ENCODE measurements around the gene ST8SIA6.
"Not testable (repeated sequence)": the region's sequence is repeated elsewhere in the genome, so short reads cannot be mapped to it uniquely, and the experiment has no call there.

Gene ST8SIA6

DNA sequence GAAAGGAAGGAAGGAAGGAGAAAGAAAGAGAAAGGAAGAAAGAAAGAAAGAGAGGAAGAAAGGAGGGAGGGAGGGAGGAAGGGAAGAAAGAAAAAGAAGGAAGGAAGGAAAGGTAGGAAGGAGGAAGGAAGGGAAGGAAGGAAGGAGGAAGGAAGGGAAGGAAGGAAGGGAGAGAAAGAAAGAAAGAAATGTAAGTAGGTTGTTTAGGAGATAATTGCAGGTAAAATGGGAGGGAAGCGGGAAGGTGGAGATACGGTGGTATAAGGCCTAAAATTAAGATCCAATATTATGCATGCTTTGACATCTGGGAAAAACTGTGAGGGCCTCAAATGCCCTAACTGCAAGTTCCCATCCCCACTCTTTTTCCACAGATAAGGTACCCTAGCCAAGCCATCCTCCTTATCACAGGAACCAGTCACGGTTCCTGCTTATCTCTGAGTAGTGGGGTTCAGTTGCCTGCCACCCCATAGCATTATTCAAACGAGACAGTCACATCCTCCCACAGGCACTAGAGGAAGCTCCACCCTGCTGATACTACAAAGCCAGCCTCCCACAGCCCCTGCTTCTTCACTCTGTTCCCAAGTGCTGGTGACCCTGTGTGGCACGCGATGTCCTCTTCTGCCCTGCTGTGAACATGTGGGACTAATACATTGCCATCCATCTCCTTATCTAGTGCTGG is 28.7 kb downstream of the ST8SIA6 start:
- no peak for DNase-seq

GRCh38 chr10:17423632-17424186 is 30.7 kb downstream of the ST8SIA6 start:
- no peak for DNase-seq

DNA sequence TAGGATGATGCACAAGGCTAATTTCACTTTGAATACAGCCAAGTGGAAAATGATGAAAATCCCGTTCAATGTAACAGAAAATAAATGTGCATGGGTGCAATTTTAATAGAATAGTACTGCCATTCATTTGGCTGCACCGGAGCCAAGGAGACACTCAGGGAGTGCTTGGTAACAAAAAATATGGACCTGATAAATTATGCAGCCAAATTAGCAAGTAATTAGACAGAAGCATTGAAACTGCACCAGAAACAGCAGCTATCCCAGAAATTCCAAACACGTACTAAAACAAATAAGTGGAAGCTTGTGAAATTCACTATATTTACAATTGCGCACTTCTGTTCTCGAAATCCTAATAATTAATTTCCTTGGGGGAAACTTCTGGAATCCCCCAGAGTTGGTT is 31.5 kb downstream of the ST8SIA6 start:
- DNase-seq = no peak

GRCh38 chr10:17418249-17418648 is 36.1 kb downstream of the ST8SIA6 start:
- no peak for DNase-seq

- DNase-seq = no peak
Measured at GRCh38 chr10:17416442-17417211, 37.8 kb downstream of the ST8SIA6 start.

DNA sequence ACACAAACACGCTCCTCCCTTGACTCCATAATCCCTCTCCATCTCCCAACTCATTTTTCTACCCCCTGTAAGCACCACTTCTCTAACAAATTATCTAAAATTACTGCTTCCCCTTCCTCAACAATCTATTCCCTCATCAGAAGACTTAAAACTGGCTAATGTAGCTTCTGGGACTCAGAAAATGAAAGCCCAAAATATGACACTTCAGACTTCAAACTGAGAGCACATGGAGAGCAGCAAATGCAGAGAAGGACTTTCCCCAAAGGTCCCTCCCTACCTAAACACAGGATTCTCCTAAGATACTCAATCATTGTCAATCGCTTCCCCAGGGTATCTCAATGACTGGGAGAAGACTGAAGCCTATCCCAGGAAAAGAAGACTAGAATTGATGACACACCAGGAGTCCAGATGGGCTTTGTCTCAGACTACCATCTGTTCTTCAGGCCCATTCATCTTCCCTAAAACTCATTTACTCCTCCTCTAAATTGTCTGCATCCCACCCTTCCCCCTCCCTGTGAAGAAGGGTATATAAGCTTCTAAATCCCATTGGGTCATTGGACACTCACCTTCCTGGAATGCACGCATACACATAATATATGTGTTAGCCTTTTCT is 39.2 kb downstream of the ST8SIA6 start:
- DNase-seq = no peak

DNA sequence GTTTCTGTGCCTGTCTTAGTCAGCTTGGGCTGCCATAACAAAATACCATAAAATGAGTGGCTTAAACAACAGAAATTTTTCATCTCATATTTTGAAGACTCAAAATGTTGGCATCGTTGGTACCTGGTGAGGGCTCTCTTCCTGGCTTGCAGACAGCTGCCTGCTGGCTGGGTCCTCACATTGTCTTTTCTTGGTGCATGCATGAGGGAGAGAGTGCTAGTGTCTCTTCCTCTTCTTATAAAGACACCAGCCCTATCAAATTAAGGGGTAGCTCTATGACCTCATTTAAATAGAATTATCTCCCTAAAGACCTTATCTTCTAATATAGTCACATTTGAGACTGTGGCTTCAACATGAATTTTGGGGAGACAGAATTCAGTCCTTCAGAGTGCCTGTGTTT is 39.9 kb downstream of the ST8SIA6 start:
- DNase-seq = no peak

DNA sequence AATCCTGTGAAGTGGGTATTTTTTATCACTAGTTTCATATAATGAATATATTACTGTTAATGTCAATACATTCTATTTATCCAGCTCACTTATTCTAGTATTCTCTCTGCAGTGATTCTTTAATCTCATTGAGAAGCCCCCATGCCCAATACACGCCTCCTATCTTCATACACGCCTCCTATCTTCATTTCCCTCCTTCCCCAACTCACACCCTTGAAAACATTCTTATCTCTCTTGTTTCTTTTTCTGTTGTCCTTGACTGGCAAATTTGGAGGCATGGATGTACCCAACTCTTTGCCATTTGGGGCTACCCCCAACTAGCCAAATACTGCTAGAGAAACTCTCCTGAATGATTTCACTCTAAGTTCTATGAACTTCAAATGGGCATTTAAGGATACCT is 40.5 kb downstream of the ST8SIA6 start:
- no peak for DNase-seq

- peak; percentile 70 for DNase-seq
Measured at GRCh38 chr10:17412323-17412722, 42.1 kb downstream of the ST8SIA6 start.

GRCh38 chr10:17410907-17411306 is 43.5 kb downstream of the ST8SIA6 start:
- DNase-seq = no peak

- peak; percentile 57 for DNase-seq
Measured at GRCh38 chr10:17409170-17409733, 45.1 kb downstream of the ST8SIA6 start.

DNA sequence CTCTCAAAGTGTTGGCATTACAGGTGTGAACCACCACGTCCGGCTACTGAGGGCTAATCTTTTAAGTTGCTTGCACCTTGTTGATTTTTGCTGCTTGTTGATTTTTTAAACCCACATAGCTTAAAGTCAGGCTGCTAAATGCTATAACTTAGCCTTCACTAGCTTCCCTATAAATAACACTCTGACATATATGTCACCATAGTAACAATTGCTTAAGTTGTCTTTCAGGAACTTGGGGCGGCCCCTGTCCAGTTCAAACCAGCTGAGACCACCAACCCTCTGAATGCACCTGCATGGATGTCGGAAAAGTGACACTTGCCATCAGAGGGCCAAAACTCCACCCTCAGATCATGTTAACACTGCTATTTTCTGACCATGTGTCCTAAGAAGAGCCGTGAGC is 47.3 kb downstream of the ST8SIA6 start:
- DNase-seq = no peak

DNA sequence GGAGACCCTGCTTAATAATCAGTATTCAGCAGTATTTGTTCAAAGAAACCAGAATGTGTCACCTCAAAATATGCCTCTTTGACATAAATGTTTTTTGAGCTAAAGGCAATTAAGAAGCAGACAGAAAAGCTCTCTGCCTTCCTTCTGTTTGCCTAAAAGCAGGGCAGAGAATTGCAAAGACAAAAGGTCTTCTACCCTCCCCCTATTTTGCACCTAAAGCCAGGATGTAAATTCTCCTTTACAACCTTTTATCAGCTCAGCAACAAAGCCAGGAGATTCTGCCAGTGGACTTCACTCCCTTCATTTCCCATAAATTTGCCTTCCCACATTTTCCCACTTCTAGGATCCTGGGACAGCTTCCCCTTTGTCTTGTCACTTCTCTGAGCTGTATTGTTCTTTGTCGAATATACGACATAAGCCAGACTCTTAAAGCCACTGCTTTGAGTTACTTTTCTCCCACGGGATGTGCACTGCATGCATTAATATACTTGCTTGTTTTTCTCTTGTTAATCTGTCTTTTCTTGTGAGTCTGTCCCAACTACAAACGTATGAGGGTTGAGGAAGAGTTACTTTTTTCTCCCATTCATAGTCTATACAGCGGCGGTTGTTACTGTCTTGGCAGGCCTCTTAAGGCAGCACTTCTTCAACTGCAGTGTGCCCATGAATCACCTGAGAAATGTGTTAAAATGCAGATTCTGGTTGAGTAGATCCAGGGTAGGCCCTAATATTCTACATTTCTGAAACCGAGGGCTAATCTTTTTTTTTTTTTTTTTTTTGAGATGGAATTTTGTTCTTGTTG is 48.2 kb downstream of the ST8SIA6 start:
- DNase-seq = no peak

DNA sequence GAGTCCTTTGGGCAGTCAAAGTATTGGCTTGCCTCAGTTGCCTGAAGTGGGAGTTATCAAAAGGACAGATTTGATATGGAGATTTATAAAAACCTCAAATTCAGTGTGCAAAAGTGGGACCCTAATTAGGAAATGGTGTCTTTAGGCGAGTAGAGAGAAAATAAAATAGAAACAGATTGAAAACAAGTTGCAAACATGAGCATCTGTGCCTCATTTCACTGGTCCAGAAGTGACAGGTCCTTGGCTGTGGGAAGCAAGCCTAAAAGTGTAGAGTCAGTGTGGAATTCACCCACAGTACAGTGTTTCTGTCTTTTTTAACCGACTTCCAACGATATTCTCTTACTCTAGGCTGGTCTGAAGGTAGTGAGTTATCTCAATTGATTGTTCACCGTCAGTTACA is 51.2 kb downstream of the ST8SIA6 start:
- no peak for DNase-seq

DNA sequence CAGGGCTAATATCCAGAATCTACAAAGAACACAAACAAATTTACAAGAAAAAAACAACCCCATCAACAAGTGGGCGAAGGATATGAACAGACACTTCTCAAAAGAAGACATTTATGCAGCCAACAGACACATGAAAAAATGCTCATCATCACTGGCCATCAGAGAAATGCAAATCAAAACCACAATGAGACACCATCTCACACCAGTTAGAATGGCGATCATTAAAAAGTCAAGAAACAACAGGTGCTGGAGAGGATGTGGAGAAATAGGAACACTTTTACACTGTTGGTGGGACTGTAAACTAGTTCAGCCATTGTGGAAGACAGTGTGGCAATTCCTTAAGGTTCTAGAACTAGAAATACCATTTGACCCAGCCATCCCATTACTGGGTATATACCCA is 52.4 kb downstream of the ST8SIA6 start:
- not testable (repeated sequence) for DNase-seq

DNA sequence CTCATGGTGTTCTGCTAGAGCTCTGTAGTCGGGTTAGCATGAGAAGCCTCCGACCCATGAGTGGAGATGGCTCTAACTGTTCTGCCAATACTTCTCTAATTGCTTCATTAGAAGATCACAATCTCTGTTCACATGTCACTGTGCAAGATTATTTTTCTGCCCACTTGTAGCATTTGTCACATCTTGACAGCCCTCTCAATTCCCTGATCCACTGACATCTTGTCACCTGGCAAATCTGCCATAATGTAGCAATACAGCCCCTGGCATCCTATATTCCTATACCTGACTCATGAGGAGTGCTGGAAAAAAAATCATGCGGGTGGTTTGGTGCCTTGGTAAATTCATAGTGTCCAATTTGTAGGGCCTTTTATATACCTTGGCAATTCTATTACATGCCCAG is 58.4 kb downstream of the ST8SIA6 start:
- no peak for DNase-seq

- DNase-seq = no peak
Measured at GRCh38 chr10:17394854-17395253, 59.5 kb downstream of the ST8SIA6 start.

DNA sequence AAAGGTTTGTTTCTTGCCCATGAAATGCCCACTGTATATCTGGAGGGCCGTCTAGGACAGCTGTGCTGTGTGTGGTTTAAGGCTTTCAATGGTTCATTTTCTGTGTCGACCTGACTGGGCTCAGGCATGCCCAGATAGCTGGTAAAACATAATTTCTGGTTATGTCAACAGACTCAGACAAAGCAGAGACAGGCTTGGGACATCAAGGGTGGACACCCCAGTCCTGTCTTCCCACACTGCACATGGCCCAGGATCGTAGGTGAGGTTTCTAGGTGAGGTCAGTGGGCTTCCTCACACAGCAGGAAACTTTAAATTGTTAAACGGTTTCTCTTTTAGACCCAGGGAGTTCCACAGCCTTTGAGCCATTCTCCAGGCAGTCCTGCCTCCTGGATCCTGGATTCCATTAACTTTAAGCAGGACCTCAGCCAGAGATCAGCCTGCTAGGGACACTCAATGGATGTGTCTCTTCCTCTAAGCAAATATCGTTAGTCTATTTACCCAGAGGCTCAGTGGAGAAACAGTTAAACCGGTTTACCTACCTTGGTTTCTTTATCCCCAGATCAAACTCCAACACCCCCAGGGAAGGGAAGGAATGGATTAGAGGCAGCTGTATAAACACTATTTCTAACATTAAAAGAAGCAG is 66.4 kb downstream of the ST8SIA6 start:
- peak; percentile 99 for DNase-seq

GRCh38 chr10:17386616-17387075 is 67.7 kb downstream of the ST8SIA6 start:
- DNase-seq = peak; percentile 19

DNA sequence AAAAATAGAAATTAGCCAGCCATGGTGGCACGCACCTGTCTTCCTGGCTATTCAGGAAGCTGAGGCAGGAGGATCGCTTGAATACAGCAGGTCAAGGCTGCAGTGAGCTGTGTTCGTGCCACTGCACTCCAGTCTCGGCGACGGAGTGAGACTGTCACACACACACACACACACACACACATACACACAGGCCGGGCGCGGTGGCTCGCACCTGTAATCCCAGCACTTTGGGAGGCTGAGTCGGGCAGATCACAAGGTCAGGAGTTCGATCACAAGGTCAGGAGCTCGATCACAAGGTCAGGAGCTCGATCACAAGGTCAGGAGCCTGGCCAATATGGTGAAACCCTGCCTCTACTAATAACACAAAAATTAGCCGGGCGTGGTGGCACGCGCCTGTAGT is 68.4 kb downstream of the ST8SIA6 start:
- no peak for DNase-seq

DNA sequence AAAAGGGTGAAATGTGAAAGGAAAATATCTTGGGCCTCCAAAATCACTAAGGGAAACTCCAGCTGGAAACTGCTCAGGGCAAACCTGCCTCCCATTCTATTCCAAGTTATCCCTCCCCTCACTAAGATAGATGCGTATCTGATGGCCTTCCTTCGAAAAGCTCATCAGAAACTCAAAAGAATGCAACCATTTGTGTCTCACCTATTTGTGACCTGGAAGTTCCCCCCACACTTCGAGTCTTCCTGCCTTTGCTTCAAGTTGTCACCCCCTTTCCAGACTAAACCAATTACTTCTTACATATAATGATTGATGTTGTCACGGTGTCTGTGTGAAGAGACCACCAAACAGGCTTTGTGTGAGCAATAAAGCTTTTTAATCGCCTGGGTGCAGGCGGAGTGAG is 69.3 kb downstream of the ST8SIA6 start:
- DNase-seq = no peak
